IPS DF 6.9 (cell line): ENCODE results near the gene SLC23A1.

Experiments
- DNase-seq: peaks from one replicate; pipeline ENCODE4 v3.0.0-alpha.2; 2013; ENCODE audit warnings: low read depth, low spot score
- H3K27ac ChIP-seq: one replicate; pipeline ENCODE4 v1.5.1; 2013; ENCODE audit warnings: low read length, control low read depth
- H3K27me3 ChIP-seq: 2 replicates; pipeline ENCODE4 v1.6.1; 2013; ENCODE audit warnings: mild to moderate bottlenecking, low read length; ENCODE audit not compliant: control insufficient read depth, insufficient read depth
- H3K36me3 ChIP-seq: 2 replicates; pipeline ENCODE4 v1.6.1; 2013; ENCODE audit warnings: low read length; ENCODE audit not compliant: control insufficient read depth, insufficient read depth
- H3K4me1 ChIP-seq: 2 replicates; pipeline ENCODE4 v1.6.1; 2013; ENCODE audit warnings: low read length; ENCODE audit not compliant: control insufficient read depth, insufficient read depth
- H3K4me3 ChIP-seq: 2 replicates; pipeline ENCODE4 v1.5.1; 2013; ENCODE audit warnings: mild to moderate bottlenecking, low read length
- H3K9me3 ChIP-seq: 2 replicates; pipeline ENCODE4 v1.6.1; 2013; ENCODE audit warnings: low read length, inconsistent platforms; ENCODE audit not compliant: control insufficient read depth, insufficient read depth
- WGBS: extraction: QIAGEN DNeasy Blood & Tissue Kit; methylation state at CpG from one replicate; pipeline ENCODE4 v1.1.7; 2013; ENCODE audit warnings: mixed read lengths, missing lambda C conversion rate; ENCODE audit not compliant: insufficient read length, insufficient coverage; 5-methylcytosine and 5-hydroxymethylcytosine counted together

SLC23A1 gene

DNA sequence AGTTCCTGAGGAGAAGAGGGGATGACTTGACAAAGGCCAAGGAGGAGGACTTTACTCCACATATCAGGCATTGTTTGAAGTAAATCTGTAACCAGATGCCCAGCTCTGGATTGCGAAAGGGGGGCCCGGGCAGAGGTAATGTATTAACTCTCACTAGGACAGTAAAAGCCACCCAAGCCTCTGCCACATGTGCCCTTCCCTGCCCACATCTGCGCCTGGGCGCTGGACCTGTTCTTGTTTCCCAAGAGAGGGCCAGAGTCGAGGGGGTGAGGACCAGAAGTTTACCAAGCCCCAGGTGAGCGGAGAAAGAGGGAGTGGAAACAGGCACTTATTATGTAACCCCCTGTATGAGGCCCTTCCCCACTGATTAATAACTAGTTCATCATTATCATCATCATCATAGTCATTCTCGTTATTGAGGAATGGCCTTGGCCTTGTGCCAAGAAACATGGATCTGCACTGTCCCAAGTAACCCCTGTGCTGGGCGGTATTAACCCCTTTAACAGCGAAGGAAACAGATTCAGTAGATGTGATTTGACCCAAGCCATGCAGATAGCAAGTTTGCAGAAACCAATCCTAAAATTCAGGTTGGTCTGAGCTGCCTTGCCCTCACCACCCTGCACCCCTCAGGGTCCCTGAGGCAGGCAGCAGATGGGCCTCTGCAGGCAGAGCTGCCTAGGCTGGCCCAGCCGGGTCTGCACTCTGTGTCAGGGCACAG, at the start of gene SLC23A1:
TSS of gene SLC23A1 (minus strand) at position 23 of the 718 bp plus-strand sequence. CDS start 44 bp downstream, outside the sequence.
- Histone ChIP-seq H3K4me1 (peaks cover 6% of the 10 kb centered on the region), H3K27ac (no peak within 1 kb of the TSS), H3K27me3 (no peaks in the 10 kb centered on the region), H3K9me3 (no peaks in the 10 kb centered on the region), H3K4me3 (no peak within 1 kb of the TSS), H3K36me3 (no peaks in the 10 kb centered on the region)
- no peak for DNase-seq
- WGBS: no CpG with 5 or more reads among the region's 10 CpGs

- Histone ChIP-seq H3K36me3 (no peaks in the 10 kb centered on the region; the same call in 1 of the 2 replicates), H3K4me3 (no peak overlapping the region), H3K27me3 (no peaks in the 10 kb centered on the region), H3K4me1 (no peaks in the 10 kb centered on the region), H3K9me3 (no peaks in the 10 kb centered on the region), H3K27ac (no peak overlapping the region)
- DNase-seq: no peak
- no CpG with 5 or more reads among the region's 1 CpG for WGBS
Measured at GRCh38 chr5:139431706-139432105, 48.6 kb upstream of the SLC23A1 start.

DNA sequence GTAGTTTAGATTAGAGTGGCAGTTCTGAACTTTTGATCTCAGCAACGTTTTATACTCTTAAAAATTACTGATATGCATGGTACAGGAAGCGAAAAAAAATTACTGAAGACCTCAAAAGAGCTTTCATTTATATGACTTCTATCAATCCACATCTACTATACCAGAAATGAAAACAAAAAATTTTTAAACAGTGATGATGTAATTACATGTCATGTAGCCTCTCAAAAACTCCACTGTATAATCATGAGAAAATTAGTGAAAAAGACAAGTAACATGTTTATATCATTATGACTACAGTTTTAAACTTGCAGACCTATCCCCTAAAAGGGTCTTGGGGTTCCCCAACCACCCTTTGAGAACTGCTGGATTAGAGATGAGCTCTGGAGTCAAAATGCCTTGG, 46.9 kb upstream of the SLC23A1 start:
- Histone ChIP-seq H3K36me3 (no peaks in the 10 kb centered on the region; the same call in 1 of the 2 replicates), H3K27ac (no peak overlapping the region), H3K4me1 (no peaks in the 10 kb centered on the region), H3K9me3 (no peaks in the 10 kb centered on the region), H3K27me3 (no peaks in the 10 kb centered on the region), H3K4me3 (no peak overlapping the region)
- no CpG with 5 or more reads among the region's 2 CpGs for WGBS
- no peak for DNase-seq

DNA sequence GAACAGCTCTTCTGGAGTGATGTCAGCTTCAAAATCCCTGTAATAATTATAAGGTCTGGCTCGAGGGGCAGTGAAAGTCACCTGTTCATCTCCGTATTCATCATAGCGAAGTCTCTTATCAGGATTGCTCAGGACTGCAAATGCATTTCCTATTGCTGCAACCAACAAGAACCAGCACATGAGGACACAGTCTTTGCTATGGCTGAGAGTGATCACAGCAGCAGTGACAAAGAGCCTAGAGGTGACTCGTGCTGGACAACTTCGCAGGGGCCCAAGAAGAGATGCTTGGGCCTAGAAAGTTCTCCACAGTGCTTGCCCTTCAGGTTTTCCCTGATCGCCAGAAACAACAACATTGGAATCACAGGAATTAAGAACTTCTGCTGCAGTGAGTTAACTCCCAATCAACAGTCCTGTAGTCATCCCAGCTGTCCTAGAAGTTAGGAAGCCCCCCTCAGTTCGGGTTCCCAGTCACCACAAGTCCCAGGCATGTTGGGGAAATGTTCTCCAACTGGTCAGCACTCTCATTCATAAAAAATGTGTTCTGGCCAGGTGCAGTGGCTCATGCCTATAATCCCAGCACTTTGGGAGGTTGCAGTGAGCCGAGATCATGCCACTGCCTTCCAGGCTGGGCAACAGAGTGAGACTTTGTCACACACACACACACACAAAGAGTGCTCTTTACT, 43.2 kb upstream of the SLC23A1 start:
- Histone ChIP-seq H3K36me3 (peaks cover 4% of the 10 kb centered on the region; the same call in 1 of the 2 replicates), H3K27ac (no peak overlapping the region), H3K9me3 (no peaks in the 10 kb centered on the region), H3K4me3 (no peak overlapping the region), H3K4me1 (no peaks in the 10 kb centered on the region), H3K27me3 (no peaks in the 10 kb centered on the region)
- WGBS: no CpG with 5 or more reads among the region's 8 CpGs
- no peak for DNase-seq

GRCh38 chr5:139425497-139425896, 42.4 kb upstream of the SLC23A1 start:
- WGBS: no CpG with 5 or more reads among the region's 5 CpGs
- Histone ChIP-seq H3K4me3 (no peak overlapping the region), H3K36me3 (peaks cover 4% of the 10 kb centered on the region; the same call in 1 of the 2 replicates), H3K9me3 (no peaks in the 10 kb centered on the region), H3K27ac (no peak overlapping the region), H3K27me3 (no peaks in the 10 kb centered on the region), H3K4me1 (no peaks in the 10 kb centered on the region)
- no peak for DNase-seq

DNA sequence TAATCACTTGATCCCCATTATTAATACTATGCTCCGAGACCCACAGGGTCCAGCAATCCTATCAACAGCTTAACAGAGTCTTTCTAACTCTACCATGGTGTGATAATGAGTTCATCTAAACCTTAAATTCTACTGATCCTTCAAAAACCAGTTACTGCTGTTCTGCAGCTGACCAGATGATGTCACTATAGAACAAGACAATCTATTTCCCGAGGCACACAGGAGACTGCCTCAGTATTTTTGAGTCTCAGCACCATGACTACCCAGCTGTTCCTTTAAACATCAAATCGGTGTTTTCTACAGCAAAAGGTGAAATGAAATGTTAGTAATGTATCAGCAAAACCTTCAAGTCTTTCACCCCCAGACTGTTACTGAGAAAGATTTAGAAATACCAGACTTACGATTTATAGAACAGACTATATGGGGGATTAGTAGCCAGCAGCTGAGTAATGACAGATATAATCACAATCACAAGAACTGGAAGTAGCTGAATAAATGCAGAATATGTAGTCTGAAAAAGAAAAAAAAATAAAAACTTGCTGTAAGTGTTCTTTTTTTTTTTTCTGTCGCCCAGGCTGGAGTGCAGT, 39.3 kb upstream of the SLC23A1 start:
- H3K4me3 ChIP-seq: no peak overlapping the region
- no peak overlapping the region for H3K27ac ChIP-seq
- H3K9me3 ChIP-seq: no peaks in the 10 kb centered on the region
- peak; percentile 41 for DNase-seq
- H3K4me1 ChIP-seq: no peaks in the 10 kb centered on the region
- WGBS: no CpG with 5 or more reads among the region's 5 CpGs
- H3K36me3 ChIP-seq: peaks cover 7% of the 10 kb centered on the region; the same call in 1 of the 2 replicates
- H3K27me3 ChIP-seq: no peaks in the 10 kb centered on the region

- H3K4me3 ChIP-seq: no peak overlapping the region
- H3K9me3 ChIP-seq: no peaks in the 10 kb centered on the region
- H3K27ac ChIP-seq: no peak overlapping the region
- no peaks in the 10 kb centered on the region for H3K27me3 ChIP-seq
- peaks cover 7% of the 10 kb centered on the region; the same call in 1 of the 2 replicates for H3K36me3 ChIP-seq
- no peak for DNase-seq
- no CpG with 5 or more reads among the region's 9 CpGs for WGBS
- H3K4me1 ChIP-seq: no peaks in the 10 kb centered on the region
Measured at GRCh38 chr5:139419226-139420192, 36.4 kb upstream of the SLC23A1 start.

DNA sequence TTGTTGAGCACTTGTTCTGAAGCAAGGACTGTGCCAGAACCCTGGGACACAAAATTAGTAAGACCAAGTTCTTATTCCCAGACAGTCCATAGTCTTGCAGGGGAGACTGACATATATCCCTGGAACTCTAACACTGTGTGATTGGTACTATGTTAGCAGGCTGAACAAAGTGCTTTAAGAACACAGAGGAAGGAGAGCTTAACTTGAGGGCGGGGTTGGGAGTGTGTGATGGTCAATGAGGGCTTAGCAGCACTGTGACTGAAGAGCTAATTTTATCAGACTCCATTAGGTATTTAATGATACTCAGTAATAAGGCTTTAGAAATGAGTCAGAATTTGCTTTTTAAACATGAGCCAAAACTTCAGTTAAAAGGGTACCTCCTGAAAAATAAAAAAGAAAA, 35.7 kb upstream of the SLC23A1 start:
- DNase-seq: no peak
- no peaks in the 10 kb centered on the region for H3K27me3 ChIP-seq
- WGBS: no CpG with 5 or more reads among the region's 1 CpG
- no peak overlapping the region for H3K27ac ChIP-seq
- no peaks in the 10 kb centered on the region for H3K9me3 ChIP-seq
- H3K4me1 ChIP-seq: no peaks in the 10 kb centered on the region
- peaks cover 4% of the 10 kb centered on the region; the same call in 1 of the 2 replicates for H3K36me3 ChIP-seq
- H3K4me3 ChIP-seq: no peak overlapping the region

DNA sequence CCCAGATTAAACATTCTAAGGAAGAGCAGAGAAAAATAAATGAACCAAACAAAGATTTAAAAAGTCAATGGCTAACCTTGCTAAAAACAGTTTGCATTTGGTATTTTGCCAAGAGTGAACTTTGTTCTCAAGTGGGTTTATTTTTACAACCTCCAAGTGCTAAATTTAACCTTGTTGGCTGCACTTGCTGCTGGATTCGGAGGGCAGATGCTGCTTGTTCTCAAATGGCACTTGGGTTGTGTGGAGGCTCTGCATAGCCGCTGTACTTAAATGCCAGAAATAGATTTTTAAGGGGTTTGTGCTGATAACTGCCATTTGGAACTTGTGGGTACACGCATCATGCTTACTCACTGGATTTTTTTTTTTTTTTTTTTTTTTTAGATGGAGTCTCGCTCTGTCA, 34.1 kb upstream of the SLC23A1 start:
- WGBS: no CpG with 5 or more reads among the region's 4 CpGs

GRCh38 chr5:139416651-139417050, 33.6 kb upstream of the SLC23A1 start:
- no peak overlapping the region for H3K27ac ChIP-seq
- no peaks in the 10 kb centered on the region for H3K9me3 ChIP-seq
- H3K4me1 ChIP-seq: no peaks in the 10 kb centered on the region
- no CpG with 5 or more reads among the region's 9 CpGs for WGBS
- H3K27me3 ChIP-seq: no peaks in the 10 kb centered on the region
- DNase-seq: no peak
- peaks cover 3% of the 10 kb centered on the region; the same call in 1 of the 2 replicates for H3K36me3 ChIP-seq
- H3K4me3 ChIP-seq: no peak overlapping the region

More for the DNA sequence above, 34.1 kb upstream of the SLC23A1 start:
- Histone ChIP-seq H3K4me3 (no peak overlapping the region), H3K9me3 (no peaks in the 10 kb centered on the region), H3K36me3 (peaks cover 3% of the 10 kb centered on the region; the same call in 1 of the 2 replicates), H3K4me1 (no peaks in the 10 kb centered on the region), H3K27ac (no peak overlapping the region), H3K27me3 (no peaks in the 10 kb centered on the region)
- DNase-seq: no peak
